ENCODE results near the gene FAM200B.

The FAM200B gene

GRCh38 chr4:15719506-15719905, 37.9 kb downstream of the FAM200B start:
- no peak for DNase-seq
- Histone ChIP-seq H3K27me3 (ENCODE audit: insufficient read depth, low read length, poor library complexity) (no peaks in the 10 kb centered on the region), H3K36me3 (ENCODE audit: insufficient read depth, low read length) (no peaks in the 10 kb centered on the region), H2AFZ (ENCODE audit: low read depth, low read length) (no peak overlapping the region), H3K9ac (ENCODE audit: low read depth, low read length) (no peak overlapping the region), H3K4me3 (ENCODE audit: low read depth in 1 of 2, low read length in 2 of 2) (no peak overlapping the region), H3K9me3 (ENCODE audit: insufficient read depth, low read length, severe bottlenecking) (no peaks in the 10 kb centered on the region), H3K79me2 (ENCODE audit: insufficient read depth, low read length) (no peaks in the 10 kb centered on the region), H3K4me1 (ENCODE audit: insufficient read depth, low read length) (no peaks in the 10 kb centered on the region), H3K4me2 (ENCODE audit: insufficient read depth, low read length) (no peak overlapping the region), H3K27ac (ENCODE audit: low read length) (no peak overlapping the region), H4K20me1 (ENCODE audit: insufficient read depth, low read length) (no peaks in the 10 kb centered on the region)
- TF ChIP-seq CTCF (IDR thresholded peaks at IDR 0.05; ENCODE audit: borderline replicate concordance, extremely low read depth, low read length, poor library complexity, severe bottlenecking) (no peak), EZH2 (IDR thresholded peaks at IDR 0.05; ENCODE audit: borderline replicate concordance, low read depth, low read length, severe bottlenecking) (no peak)
- no peak for ATAC-seq (ENCODE audit: insufficient read depth, low read depth)

DNA sequence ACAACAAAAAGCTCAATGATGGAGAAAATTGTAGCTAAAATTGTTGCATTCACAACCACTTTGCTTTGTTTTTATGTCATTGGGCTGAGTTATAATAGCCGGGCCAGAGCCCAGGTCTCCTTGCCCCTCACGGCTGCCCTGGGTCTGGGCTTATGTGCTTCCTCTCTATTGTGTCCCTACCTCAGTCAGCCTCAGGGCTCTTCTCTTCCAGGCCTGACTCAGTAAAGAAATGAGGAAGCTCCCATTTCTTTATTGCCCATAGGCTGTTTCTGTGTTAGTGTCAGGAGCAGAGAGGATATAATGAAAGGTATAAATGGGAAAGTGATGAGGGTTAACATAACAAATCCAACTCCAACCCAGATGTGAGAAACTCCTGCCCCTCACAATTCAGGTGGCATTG, 39.2 kb downstream of the FAM200B start:
- Histone ChIP-seq H3K9ac (ENCODE audit: low read depth, low read length) (no peak overlapping the region), H3K9me3 (ENCODE audit: insufficient read depth, low read length, severe bottlenecking) (no peaks in the 10 kb centered on the region), H2AFZ (ENCODE audit: low read depth, low read length) (no peak overlapping the region), H4K20me1 (ENCODE audit: insufficient read depth, low read length) (no peaks in the 10 kb centered on the region), H3K4me1 (ENCODE audit: insufficient read depth, low read length) (no peaks in the 10 kb centered on the region), H3K27ac (ENCODE audit: low read length) (no peak overlapping the region), H3K27me3 (ENCODE audit: insufficient read depth, low read length, poor library complexity) (no peaks in the 10 kb centered on the region), H3K79me2 (ENCODE audit: insufficient read depth, low read length) (no peaks in the 10 kb centered on the region), H3K4me3 (ENCODE audit: low read depth in 1 of 2, low read length in 2 of 2) (no peak overlapping the region), H3K4me2 (ENCODE audit: insufficient read depth, low read length) (no peak overlapping the region), H3K36me3 (ENCODE audit: insufficient read depth, low read length) (no peaks in the 10 kb centered on the region)
- TF ChIP-seq CTCF (IDR thresholded peaks at IDR 0.05; ENCODE audit: borderline replicate concordance, extremely low read depth, low read length, poor library complexity, severe bottlenecking) (no peak), EZH2 (IDR thresholded peaks at IDR 0.05; ENCODE audit: borderline replicate concordance, low read depth, low read length, severe bottlenecking) (no peak)
- no peak for DNase-seq
- ATAC-seq (ENCODE audit: insufficient read depth, low read depth): no peak

DNA sequence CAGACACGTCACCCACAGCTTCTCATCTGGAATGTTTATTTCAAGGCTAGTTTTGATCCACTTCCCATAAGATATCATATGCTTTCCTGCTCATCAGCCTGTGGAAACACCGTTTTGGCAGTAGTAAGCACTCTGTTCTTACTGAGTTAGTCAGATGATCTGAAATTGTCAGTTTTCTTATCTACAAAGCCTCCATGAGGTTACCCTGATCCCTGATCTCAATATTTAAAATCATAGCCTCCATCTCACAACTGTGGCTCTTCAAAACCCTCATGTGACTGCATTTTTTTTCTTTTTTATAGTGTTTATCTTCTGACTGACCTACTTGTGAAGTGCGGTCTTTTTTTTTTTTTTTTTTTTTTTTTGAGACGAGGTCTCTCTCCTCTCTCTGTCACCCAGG, 44.0 kb downstream of the FAM200B start:
- ATAC-seq (ENCODE audit: insufficient read depth, low read depth): no peak
- Histone ChIP-seq H3K27me3 (ENCODE audit: insufficient read depth, low read length, poor library complexity) (no peaks in the 10 kb centered on the region), H3K79me2 (ENCODE audit: insufficient read depth, low read length) (peaks cover 15% of the 10 kb centered on the region), H3K27ac (ENCODE audit: low read length) (no peak overlapping the region), H3K4me3 (ENCODE audit: low read depth in 1 of 2, low read length in 2 of 2) (no peak overlapping the region), H3K9ac (ENCODE audit: low read depth, low read length) (no peak overlapping the region), H4K20me1 (ENCODE audit: insufficient read depth, low read length) (no peaks in the 10 kb centered on the region), H3K4me1 (ENCODE audit: insufficient read depth, low read length) (peaks cover 13% of the 10 kb centered on the region), H3K36me3 (ENCODE audit: insufficient read depth, low read length) (no peaks in the 10 kb centered on the region), H3K9me3 (ENCODE audit: insufficient read depth, low read length, severe bottlenecking) (no peaks in the 10 kb centered on the region), H3K4me2 (ENCODE audit: insufficient read depth, low read length) (no peak overlapping the region), H2AFZ (ENCODE audit: low read depth, low read length) (no peak overlapping the region)
- DNase-seq: no peak
- TF ChIP-seq CTCF (IDR thresholded peaks at IDR 0.05; ENCODE audit: borderline replicate concordance, extremely low read depth, low read length, poor library complexity, severe bottlenecking): no peak
- TF ChIP-seq EZH2 (IDR thresholded peaks at IDR 0.05; ENCODE audit: borderline replicate concordance, low read depth, low read length, severe bottlenecking): no peak
